ENCODE results near the gene DPP6. TPM values are rescaled to one million over a fixed set of nuclear protein-coding genes. Genes with fewer than 3 reads are reported as not detected.

Gene DPP6
- total RNA-seq, 2 experiments from 2014 or later = not detected

DNA sequence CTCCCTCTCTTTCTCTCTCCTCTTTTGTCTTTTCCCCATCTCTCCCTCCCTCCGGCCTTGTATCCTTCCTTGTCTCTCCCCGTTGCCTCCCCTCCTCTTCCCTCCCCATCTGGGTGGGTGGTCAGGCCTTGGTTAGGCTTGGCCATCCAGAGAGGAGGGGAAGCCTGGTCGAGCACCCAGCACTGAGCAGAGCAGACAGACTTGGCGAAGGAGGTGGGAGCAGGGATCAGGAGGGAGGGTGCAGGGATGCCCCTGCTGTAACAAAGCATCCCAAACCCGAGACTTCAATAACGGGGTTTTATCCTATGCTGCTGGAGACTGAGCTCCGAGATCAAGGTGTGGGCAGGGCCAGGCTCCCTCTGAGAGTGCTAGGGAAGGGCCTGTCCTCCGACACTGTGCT, 853.4 kb downstream of the DPP6 start:
- CTCF ChIA-PET = no interaction called here
- H3K9me3 Mint-ChIP-seq = no peaks in the 10 kb centered on the region
- no peak for ATAC-seq (ENCODE audit: poor library complexity)

DNA sequence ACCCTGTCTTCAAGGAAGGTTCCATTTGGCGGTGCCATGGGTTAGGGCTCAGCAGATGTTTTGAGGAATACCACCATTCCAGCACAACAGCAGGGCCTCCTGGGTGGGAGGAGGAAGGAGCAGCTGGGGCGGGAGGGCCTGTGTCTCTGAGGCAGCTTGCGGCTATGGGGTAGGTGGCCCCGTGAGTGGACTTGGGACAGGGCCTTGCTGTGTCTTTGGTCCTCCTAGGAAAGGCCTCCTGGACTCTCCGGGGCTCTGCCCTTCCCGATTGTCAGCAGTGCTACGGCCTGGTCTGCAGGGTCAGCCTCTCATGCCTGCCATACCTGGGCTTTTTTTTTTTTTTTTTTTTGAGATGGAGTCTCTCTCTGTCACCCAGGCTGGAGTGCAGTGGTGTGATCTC, 854.0 kb downstream of the DPP6 start:
- ATAC-seq (ENCODE audit: poor library complexity) (no peak), DNase-seq (no peak)
- intact Hi-C loops (cut with DNase I, micrococcal nuclease) = no loop called here
- no peak overlapping the region for H3K27ac ChIP-seq (ENCODE audit: low read depth in 1 of 2, low read length in 2 of 2)
- peaks cover 0 to 10% of the 10 kb centered on the region in 2 experiments for H3K9me3 ChIP-seq (ENCODE audit: control insufficient read depth in 1 of 2, insufficient read depth in 1 of 2, low read length in 2 of 2)
- Mint-ChIP-seq H3K9me3 (no peaks in the 10 kb centered on the region), H3K27ac (no peak overlapping the region), H3K36me3 (ENCODE audit: low read depth) (no peaks in the 10 kb centered on the region), H3K4me3 (no peak overlapping the region), H3K27me3 (peaks cover 21% of the 10 kb centered on the region), H3K4me1 (ENCODE audit: low read depth) (no peaks in the 10 kb centered on the region)
- TF ChIP-seq, protein P1, sequence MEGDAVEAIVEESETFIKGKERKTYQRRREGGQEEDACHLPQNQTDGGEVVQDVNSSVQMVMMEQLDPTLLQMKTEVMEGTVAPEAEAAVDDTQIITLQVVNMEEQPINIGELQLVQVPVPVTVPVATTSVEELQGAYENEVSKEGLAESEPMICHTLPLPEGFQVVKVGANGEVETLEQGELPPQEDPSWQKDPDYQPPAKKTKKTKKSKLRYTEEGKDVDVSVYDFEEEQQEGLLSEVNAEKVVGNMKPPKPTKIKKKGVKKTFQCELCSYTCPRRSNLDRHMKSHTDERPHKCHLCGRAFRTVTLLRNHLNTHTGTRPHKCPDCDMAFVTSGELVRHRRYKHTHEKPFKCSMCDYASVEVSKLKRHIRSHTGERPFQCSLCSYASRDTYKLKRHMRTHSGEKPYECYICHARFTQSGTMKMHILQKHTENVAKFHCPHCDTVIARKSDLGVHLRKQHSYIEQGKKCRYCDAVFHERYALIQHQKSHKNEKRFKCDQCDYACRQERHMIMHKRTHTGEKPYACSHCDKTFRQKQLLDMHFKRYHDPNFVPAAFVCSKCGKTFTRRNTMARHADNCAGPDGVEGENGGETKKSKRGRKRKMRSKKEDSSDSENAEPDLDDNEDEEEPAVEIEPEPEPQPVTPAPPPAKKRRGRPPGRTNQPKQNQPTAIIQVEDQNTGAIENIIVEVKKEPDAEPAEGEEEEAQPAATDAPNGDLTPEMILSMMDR (IDR thresholded peaks at IDR 0.05) = no peak
- ChIA-PET POLR2A (no interaction called here), CTCF (no interaction called here)
- no peak overlapping the region for H3K4me3 ChIP-seq (ENCODE audit: low read length)
- H3K27me3 ChIP-seq (ENCODE audit: control insufficient read depth in 1 of 2, insufficient read depth in 2 of 2, low read length in 2 of 2) = no peaks in the 10 kb centered on the region
- no peaks in the 10 kb centered on the region for H3K4me1 ChIP-seq (ENCODE audit: insufficient read depth, low read length)
- H3K36me3 ChIP-seq (ENCODE audit: insufficient read depth, low read length) = no peaks in the 10 kb centered on the region

More for the DNA sequence above, 853.4 kb downstream of the DPP6 start:
- no peak overlapping the region for H3K4me3 Mint-ChIP-seq
- POLR2A ChIA-PET = no interaction called here
- Histone ChIP-seq H3K4me1 (ENCODE audit: insufficient read depth, low read length) (no peaks in the 10 kb centered on the region), H3K27ac (ENCODE audit: low read depth in 1 of 2, low read length in 2 of 2) (no peak overlapping the region), H3K36me3 (ENCODE audit: insufficient read depth, low read length) (no peaks in the 10 kb centered on the region), H3K9me3 (ENCODE audit: control insufficient read depth in 1 of 2, insufficient read depth in 1 of 2, low read length in 2 of 2) (peaks cover 0 to 5% of the 10 kb centered on the region in 2 experiments), H3K4me3 (ENCODE audit: low read length) (no peak overlapping the region), H3K27me3 (ENCODE audit: control insufficient read depth in 1 of 2, insufficient read depth in 2 of 2, low read length in 2 of 2) (no peaks in the 10 kb centered on the region)
- intact Hi-C loops (cut with DNase I, micrococcal nuclease) = no loop called here
- TF ChIP-seq, protein P1 (IDR thresholded peaks at IDR 0.05) = no peak
- no peaks in the 10 kb centered on the region for H3K36me3 Mint-ChIP-seq (ENCODE audit: low read depth)
- peaks cover 21% of the 10 kb centered on the region for H3K27me3 Mint-ChIP-seq
- no peaks in the 10 kb centered on the region for H3K4me1 Mint-ChIP-seq (ENCODE audit: low read depth)
- no peak for DNase-seq
- H3K27ac Mint-ChIP-seq = no peak overlapping the region

DNA sequence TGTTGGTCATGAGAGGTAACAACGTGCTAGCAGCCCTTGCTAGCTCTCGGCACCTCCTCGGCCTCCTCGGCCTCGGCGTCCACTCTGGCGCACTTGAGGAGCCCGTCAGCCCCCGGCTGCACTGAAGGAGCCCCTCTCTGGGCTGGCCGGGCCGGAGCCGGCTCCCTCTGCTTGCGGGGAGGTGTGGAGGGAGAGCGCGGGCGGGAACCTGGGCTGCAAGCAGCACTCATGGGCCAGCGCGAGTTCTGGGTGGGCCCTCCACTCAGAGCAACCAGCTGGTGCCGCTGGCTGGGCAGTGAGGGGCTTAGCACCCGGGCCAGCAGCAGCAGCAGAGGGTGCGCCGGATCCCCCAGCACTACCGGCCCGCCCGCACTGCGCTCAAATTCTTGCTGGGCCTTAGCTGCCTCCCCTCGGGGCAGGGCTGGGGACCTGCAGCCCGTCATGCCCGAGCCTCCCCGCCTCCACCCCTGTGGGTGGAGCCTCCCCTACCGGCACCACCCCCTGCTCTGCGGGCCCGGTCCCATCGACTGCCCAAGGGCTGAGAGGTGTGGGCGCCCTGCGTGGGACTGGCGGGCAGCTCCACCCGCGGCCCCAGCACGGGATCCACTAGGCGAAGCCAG, 854.6 kb downstream of the DPP6 start:
- no peaks in the 10 kb centered on the region for H3K9me3 Mint-ChIP-seq
- H3K27me3 ChIP-seq (ENCODE audit: control insufficient read depth in 1 of 2, insufficient read depth in 2 of 2, low read length in 2 of 2) = no peaks in the 10 kb centered on the region
- no peaks in the 10 kb centered on the region for H3K36me3 ChIP-seq (ENCODE audit: insufficient read depth, low read length)
- H3K36me3 Mint-ChIP-seq (ENCODE audit: low read depth) = no peaks in the 10 kb centered on the region
- H3K4me3 Mint-ChIP-seq = no peak overlapping the region
- intact Hi-C loops (cut with DNase I, micrococcal nuclease) = no loop called here
- ATAC-seq (ENCODE audit: poor library complexity) (no peak), DNase-seq (no peak)
- H3K4me1 ChIP-seq (ENCODE audit: insufficient read depth, low read length) = no peaks in the 10 kb centered on the region
- H3K9me3 ChIP-seq (ENCODE audit: control insufficient read depth in 1 of 2, insufficient read depth in 1 of 2, low read length in 2 of 2) = peaks cover 0 to 12% of the 10 kb centered on the region in 2 experiments
- TF ChIP-seq, protein P1 (IDR thresholded peaks at IDR 0.05) = no peak
- POLR2A ChIA-PET = no interaction called here
- no peaks in the 10 kb centered on the region for H3K4me1 Mint-ChIP-seq (ENCODE audit: low read depth)
- CTCF ChIA-PET = no interaction called here
- peaks cover 21% of the 10 kb centered on the region for H3K27me3 Mint-ChIP-seq
- no peak overlapping the region for H3K4me3 ChIP-seq (ENCODE audit: low read length)
- H3K27ac ChIP-seq (ENCODE audit: low read depth in 1 of 2, low read length in 2 of 2) = no peak overlapping the region
- no peak overlapping the region for H3K27ac Mint-ChIP-seq

Measured in CD4-positive, alpha-beta T cell (primary cell).